ENCODE data around the gene KRTAP10-12.

DNA sequence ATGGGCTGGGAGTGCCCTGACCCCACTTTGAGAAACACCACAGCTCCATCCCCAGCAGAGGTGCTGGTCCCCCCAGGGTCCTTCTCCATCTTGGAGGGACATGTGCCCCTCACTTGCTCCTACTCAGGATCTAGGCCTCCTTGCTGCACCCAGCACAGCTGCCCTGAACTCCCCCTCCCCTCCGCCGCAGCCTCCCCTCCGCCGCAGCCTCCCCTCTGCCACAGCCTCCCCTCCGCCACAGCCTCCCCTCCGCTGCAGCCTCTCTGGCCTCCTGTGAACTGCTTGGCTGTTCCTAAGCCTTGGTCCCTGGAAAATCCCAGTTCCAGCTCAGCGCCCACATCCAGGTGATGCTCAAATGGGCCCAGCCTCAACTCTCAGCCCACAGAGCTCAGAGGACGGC is 30.3 kb downstream of the KRTAP10-12 start:
- TF ChIP-seq EP300 (IDR thresholded peaks at IDR 0.05; ENCODE audit: borderline replicate concordance): no peak
- TF ChIP-seq RAD21 (IDR thresholded peaks at IDR 0.05; ENCODE audit: low read depth): no peak
- TF ChIP-seq EGR1 (IDR thresholded peaks at IDR 0.05): no peak
- no peak for TF ChIP-seq REST (IDR thresholded peaks at IDR 0.05; ENCODE audit: low read depth)
- TF ChIP-seq CEBPB (IDR thresholded peaks at IDR 0.05): no peak
- TF ChIP-seq TEAD4 (IDR thresholded peaks at IDR 0.05): no peak

Data from Ishikawa (cell line).